K562 (cell line): ENCODE measurements around the gene TTC4. TPM values are rescaled to one million over a fixed set of nuclear protein-coding genes. Genes with fewer than 3 reads are reported as not detected.

Source experiments
- ATAC-seq: fragments of 200-7000 bp; cut with Tn5 transposase; 3 replicates; pipeline ENCODE4 v1.9.1; 2020; ENCODE audit warnings: moderate library complexity
- BruUV-seq: library from RNA; stranded (reverse); fragments of 400-500 nt; replicated peaks from 2 replicates; lab custom pipeline; 2021; lab: Mats Ljungman, UMichigan
- CTCF ChIA-PET: fragments of 300-600 bp; formaldehyde crosslinking; extraction: SDS; loops from one replicate; lab custom pipeline; 2021; ENCODE audit warnings: low intra/inter-chr PET ratio; lab: Yijun Ruan, JAX
- POLR2A ChIA-PET: fragments of 300-600, 350-650 bp; sonication (Branson Sonifier 250); formaldehyde crosslinking; extraction: SDS; loops from one replicate; lab custom pipeline; 2021; ENCODE audit warnings: antibody characterized with exemption, inconsistent platforms; lab: Yijun Ruan, JAX
- DNase-seq, 4 experiments: peaks; one replicate each; pipeline versions ENCODE4 v3.0.0 to v3.0.0-alpha.2; 2011 to 2018; ENCODE audit warnings: low spot score in 3 of 4, mixed read lengths in 3 of 4; ENCODE audit errors: extremely low read depth in 1 of 4
- FAIRE-seq: peaks from 2 replicates; lab custom pipeline; 2011; peaks lifted over from hg19 to GRCh38; lab: Jason Lieb, UNC
- H2AFZ ChIP-seq: 2 replicates; pipeline ENCODE4 v1.6.0; 2011; ENCODE audit warnings: low read depth, low read length, control low read depth, inconsistent platforms
- H3K27ac ChIP-seq: fragments of 200-600 bp; 3 replicates; pipeline ENCODE4 v1.8.0; 2011; ENCODE audit warnings: low read depth, mild to moderate bottlenecking, control low read depth, inconsistent platforms, low read length, moderate library complexity, mixed read lengths; ENCODE audit errors: extremely low read depth
- H3K27me3 ChIP-seq, 2 experiments: fragments of 300-600 bp in 1 of 2; 2 replicates in 1 of 2; 3 replicates in 1 of 2; pipeline versions ENCODE4 v1.6.0 to v1.8.0; 2011; ENCODE audit warnings: inconsistent platforms in 2 of 2, low read length in 2 of 2, mild to moderate bottlenecking in 1 of 2, mixed read lengths in 1 of 2, moderate library complexity in 1 of 2; ENCODE audit not compliant: control insufficient read depth in 2 of 2, insufficient read depth in 2 of 2
- H3K36me3 ChIP-seq: fragments of 300-600 bp; 3 replicates; pipeline ENCODE4 v1.8.0; 2011; ENCODE audit warnings: mild to moderate bottlenecking, low read length, inconsistent platforms; ENCODE audit not compliant: control insufficient read depth, insufficient read depth
- H3K4me1 ChIP-seq, 2 experiments: fragments of 200-600 bp in 1 of 2; replicated peaks in 1 of 2; 2 replicates in 1 of 2; 3 replicates in 1 of 2; pipeline versions ENCODE4 v1.5.1 to v1.8.0; 2011; ENCODE audit warnings: inconsistent platforms in 2 of 2, low read length in 2 of 2, mild to moderate bottlenecking in 1 of 2, mixed read lengths in 1 of 2, moderate library complexity in 1 of 2; ENCODE audit not compliant: control insufficient read depth in 2 of 2, insufficient read depth in 2 of 2
- H3K4me2 ChIP-seq: 2 replicates; pipeline ENCODE4 v1.6.1; 2011; ENCODE audit warnings: low read length, control low read depth, inconsistent platforms, mixed read lengths; ENCODE audit not compliant: insufficient read depth
- H3K4me3 ChIP-seq: fragments of 200-600 bp; sonication (generic), shearing (Covaris generic); 2 replicates; pipeline ENCODE4 v1.5.1; 2016; ENCODE audit warnings: control low read depth, inconsistent platforms
- H3K79me2 ChIP-seq: fragments of 200-600 bp; 3 replicates; pipeline ENCODE4 v1.8.0; 2011; ENCODE audit warnings: low read length, inconsistent platforms; ENCODE audit not compliant: control insufficient read depth, insufficient read depth
- H3K9ac ChIP-seq, 2 experiments: 2 replicates each; pipeline versions ENCODE4 v1.6.0 to v1.6.1; 2011; ENCODE audit warnings: low read depth in 2 of 2, low read length in 2 of 2, control low read depth in 1 of 2, inconsistent platforms in 1 of 2, mild to moderate bottlenecking in 1 of 2, mixed read lengths in 1 of 2; ENCODE audit not compliant: insufficient read depth in 1 of 2
- H3K9me1 ChIP-seq: one replicate; pipeline ENCODE4 v1.6.0; 2011; ENCODE audit warnings: inconsistent platforms, mild to moderate bottlenecking, low read length, moderate library complexity; ENCODE audit not compliant: control insufficient read depth, insufficient read depth
- H3K9me3 ChIP-seq: replicated peaks from 2 replicates; pipeline ENCODE4 v1.5.1; 2011; ENCODE audit warnings: low read depth, low read length, inconsistent platforms; ENCODE audit not compliant: control insufficient read depth, insufficient read depth
- H4K20me1 ChIP-seq: replicated peaks from 2 replicates; pipeline ENCODE4 v1.6.1; 2011; ENCODE audit warnings: low read length, inconsistent platforms, mixed read lengths; ENCODE audit not compliant: control insufficient read depth, insufficient read depth
- FOXM1 ChIP-seq, 2 experiments: fragments of 450-650 bp in 1 of 2; sonication (generic) in 1 of 2; formaldehyde crosslinking in 1 of 2; IDR thresholded peaks; 2 replicates each; pipeline versions ENCODE4 v1.6.1 to v1.9.0; 2017 to 2022; ENCODE audit warnings: low read depth in 2 of 2, mild to moderate bottlenecking in 2 of 2, missing genetic modification reagents in 1 of 2, moderate library complexity in 1 of 2
- MYNN ChIP-seq, 2 experiments: sonication (generic); formaldehyde crosslinking in 1 of 2; IDR thresholded peaks; 2 replicates each; pipeline versions ENCODE4 v1.5.0 to v1.6.1; 2016 to 2020; ENCODE audit warnings: antibody characterized with exemption in 1 of 2, missing genetic modification reagents in 1 of 2
- PYGO2 ChIP-seq: fragments of 450-650 bp; IDR thresholded peaks from 2 replicates; pipeline ENCODE4 v1.6.1; 2016; ENCODE audit warnings: mild to moderate bottlenecking, missing genetic modification characterization, moderate library complexity, missing compliant biosample characterization
- RBM15 ChIP-seq: fragments of 200-400 bp; formaldehyde crosslinking; IDR thresholded peaks from 2 replicates; pipeline ENCODE4 v1.6.1; 2018; ENCODE audit warnings: mild to moderate bottlenecking, low read length, moderate library complexity; ENCODE audit not compliant: insufficient read depth
- WGBS: fragments of 100-300 bp; shearing (Covaris generic); methylation state at CpG from one replicate; pipeline ENCODE4 v1.1.6; 2016; ENCODE audit warnings: low coverage, mixed read lengths; ENCODE audit not compliant: insufficient coverage; ENCODE audit errors: missing lambda C conversion rate; 5-methylcytosine and 5-hydroxymethylcytosine counted together
- in situ Hi-C: fragments of 300-500 bp; cut with MboI; formaldehyde crosslinking; loops from 4 replicates; pipeline ENCODE4 v1.15.0; 2018; ENCODE audit warnings: inconsistent platforms, mixed read lengths
- intact Hi-C: fragments of 100-400 bp; cut with micrococcal nuclease; formaldehyde crosslinking; loops from 2 replicates; pipeline ENCODE4 v1.14.2; 2022
- polyA plus RNA-seq, 8 experiments: library from polyadenylated mRNA; depleted of rRNA in 4 of 8; stranded (reverse) in 5 of 8; unstranded in 3 of 8; fragments of >200 nt; fragmentation: Nextera tagmentation in 2 of 8; fragmentation: Illumina TruSeq in 1 of 8; extraction: Ambion mirVana in 2 of 8; extraction: Trizol in 1 of 8; gene quantifications; 2 replicates each; pipeline versions ENCODE4 v1.2.1 to v1.2.3, GENCODE V29; 2011 to 2014; ENCODE audit warnings: inconsistent platforms in 1 of 8, missing spikeins in 1 of 8
- total RNA-seq, 7 experiments: library from RNA; depleted of rRNA in 6 of 7; stranded (reverse); fragments of >200 nt in 6 of 7; fragmentation: Illumina TruSeq in 2 of 7; extraction: Trizol in 2 of 7; gene quantifications; 2 replicates each; pipeline versions ENCODE4 v1.2.1 to v1.2.3, GENCODE V29; 2011 to 2021; ENCODE audit warnings: low replicate concordance in 1 of 7
- TF ChIP-seq, protein P1 (sequence below): fragments of 450-650 bp; IDR thresholded peaks from 2 replicates; pipeline ENCODE4 v1.6.1; 2016; ENCODE audit warnings: borderline replicate concordance

Gene TTC4
- total and polyA plus RNA-seq, 9 of the 15 experiments (the other 6 are each of a cell fraction or from before 2014, with no cell fraction given) = 36.3 to 111 (median 54.1) TPM

- H3K27me3 ChIP-seq = peaks cover 4 to 23% of the 10 kb centered on the region in 2 experiments; a peak in 4 of 5 replicates
- in situ Hi-C loops = no loop called here
- ATAC-seq (no peak), FAIRE-seq (no peak)
- no peaks in the 10 kb centered on the region for H3K79me2 ChIP-seq
- no peaks in the 10 kb centered on the region for H3K9me1 ChIP-seq
- 71% methylated on average over 3 of the region's 3 CpGs for WGBS
- no peak overlapping the region for H3K4me2 ChIP-seq
- no peaks in the 10 kb centered on the region for H3K9me3 ChIP-seq
- no peaks in the 10 kb centered on the region for H3K4me1 ChIP-seq
- TF ChIP-seq FOXM1 (IDR thresholded peaks at IDR 0.05; ENCODE audit: low read depth) = no peak
- no peak for TF ChIP-seq FOXM1 (CRISPR knock-in tag; IDR thresholded peaks at IDR 0.05; ENCODE audit: low read depth)
- no peak for TF ChIP-seq PYGO2
- TF ChIP-seq MYNN (IDR thresholded peaks at IDR 0.05) = no peak
- TF ChIP-seq MYNN (CRISPR knock-in tag; IDR thresholded peaks at IDR 0.05) = no peak
- TF ChIP-seq, protein P1, sequence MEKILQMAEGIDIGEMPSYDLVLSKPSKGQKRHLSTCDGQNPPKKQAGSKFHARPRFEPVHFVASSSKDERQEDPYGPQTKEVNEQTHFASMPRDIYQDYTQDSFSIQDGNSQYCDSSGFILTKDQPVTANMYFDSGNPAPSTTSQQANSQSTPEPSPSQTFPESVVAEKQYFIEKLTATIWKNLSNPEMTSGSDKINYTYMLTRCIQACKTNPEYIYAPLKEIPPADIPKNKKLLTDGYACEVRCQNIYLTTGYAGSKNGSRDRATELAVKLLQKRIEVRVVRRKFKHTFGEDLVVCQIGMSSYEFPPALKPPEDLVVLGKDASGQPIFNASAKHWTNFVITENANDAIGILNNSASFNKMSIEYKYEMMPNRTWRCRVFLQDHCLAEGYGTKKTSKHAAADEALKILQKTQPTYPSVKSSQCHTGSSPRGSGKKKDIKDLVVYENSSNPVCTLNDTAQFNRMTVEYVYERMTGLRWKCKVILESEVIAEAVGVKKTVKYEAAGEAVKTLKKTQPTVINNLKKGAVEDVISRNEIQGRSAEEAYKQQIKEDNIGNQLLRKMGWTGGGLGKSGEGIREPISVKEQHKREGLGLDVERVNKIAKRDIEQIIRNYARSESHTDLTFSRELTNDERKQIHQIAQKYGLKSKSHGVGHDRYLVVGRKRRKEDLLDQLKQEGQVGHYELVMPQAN = no peak
- no peak for TF ChIP-seq RBM15
- TF ChIP-seq, all 486 proteins: peak for 0
- Histone ChIP-seq H3K27ac (no peak overlapping the region), H3K4me3 (no peak overlapping the region), H2AFZ (no peak overlapping the region), H3K9ac (no peak overlapping the region), H3K36me3 (peaks cover 40% of the 10 kb centered on the region), H4K20me1 (peaks cover 7% of the 10 kb centered on the region; the same call in 1 of the 2 replicates)
- no TSS peak for BruUV-seq
- intact Hi-C loops = no loop called here
- ChIA-PET CTCF (no interaction called here), POLR2A (interaction anchor here (0.7 to 2.6 kb wide), 6 partner anchors 7 to 377 kb away, joined by 3 to 10 read pairs (median 5); partner anchors contain the start of genes PARS2 and TTC4)
- no peak for DNase-seq
Measured at GRCh38 chr1:54744696-54745095, 29.0 kb downstream of the TTC4 start.
